Hematopoietic multipotent progenitor cell treated with erythropoietin and hydrocortisone succinate and interleukin-3 and kit ligand, for 4 days (in vitro differentiated cells): ENCODE data around the gene TMEM125.

ENCODE experiments used
- DNase-seq: peaks from one replicate; pipeline ENCODE4 v3.0.0-alpha.2; 2015

Gene TMEM125

DNA sequence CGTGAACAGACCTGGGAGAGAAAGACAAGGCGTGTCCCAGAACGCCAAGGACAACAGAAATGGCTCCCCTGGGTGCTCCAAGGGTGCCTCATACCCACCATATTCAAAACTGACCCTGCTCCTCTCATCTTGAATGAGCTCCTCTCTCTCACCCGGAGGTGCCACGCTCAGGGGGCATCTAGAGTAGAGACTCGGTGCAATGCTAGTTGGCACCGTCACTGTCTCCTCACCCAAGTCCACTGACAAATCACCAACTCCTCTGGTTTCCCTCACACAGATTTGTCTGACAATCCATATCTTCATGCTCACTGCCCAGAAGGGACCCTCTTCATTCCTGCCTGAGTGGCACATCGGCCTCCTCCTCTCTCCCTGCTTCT is 5.0 kb downstream of the TMEM125 start:
- DNase-seq: no peak

DNA sequence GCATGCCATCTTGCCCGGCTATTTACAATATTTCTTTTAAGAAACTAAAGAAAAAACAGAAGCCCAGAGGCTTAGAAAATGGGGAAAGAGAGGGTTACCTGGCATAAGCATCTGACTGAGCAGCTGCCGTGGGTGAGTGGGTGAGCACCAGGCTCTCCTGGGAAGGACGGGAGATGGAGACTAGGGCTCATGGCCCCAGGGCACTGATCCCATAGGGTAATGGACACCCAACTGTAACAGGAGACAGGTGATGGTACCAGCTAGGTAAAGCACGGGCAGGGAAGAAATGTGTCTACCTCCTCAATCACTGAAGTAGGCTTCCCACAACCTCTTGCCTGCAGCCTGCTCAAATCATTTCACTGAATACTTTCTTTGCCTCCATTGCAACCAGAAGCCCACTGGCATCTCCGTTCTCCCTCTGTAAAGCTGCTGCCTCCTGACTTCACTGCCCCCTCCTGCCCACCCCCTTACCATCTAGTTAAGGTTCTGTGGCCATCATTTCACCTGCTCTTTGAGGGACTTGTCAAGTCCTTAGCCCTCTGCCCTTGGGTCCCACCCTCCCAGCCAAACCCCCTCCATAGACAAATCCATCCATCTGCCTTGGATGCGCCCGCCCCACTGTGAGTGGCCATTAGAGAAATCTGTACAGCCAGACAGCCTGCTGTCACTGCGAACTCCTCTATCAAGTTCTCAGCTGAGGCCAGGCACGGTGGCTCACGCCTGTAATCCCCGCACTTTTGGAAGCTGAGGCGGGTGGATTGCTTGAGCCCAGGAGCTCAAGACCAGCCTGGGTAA is 6.2 kb downstream of the TMEM125 start:
- no peak for DNase-seq

DNA sequence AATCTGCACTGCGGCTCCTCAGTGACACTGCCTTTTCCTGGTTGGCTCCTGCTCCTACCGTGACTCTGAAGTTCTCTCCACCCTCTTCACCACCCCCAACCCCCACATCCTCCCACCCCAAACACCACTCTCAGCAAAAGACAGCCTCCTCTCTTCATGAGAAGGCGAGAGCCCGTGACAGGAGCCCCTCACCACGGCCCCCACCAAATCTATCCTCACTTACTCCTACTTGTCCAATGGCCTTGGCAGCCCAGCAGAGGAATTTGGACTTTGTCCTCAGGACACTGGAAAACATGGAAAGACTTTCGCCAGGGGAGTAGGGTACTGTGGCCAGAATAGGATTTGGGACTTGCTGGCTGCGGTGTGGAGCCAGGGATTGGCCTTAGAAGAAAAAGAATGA is 6.9 kb downstream of the TMEM125 start:
- no peak for DNase-seq

DNA sequence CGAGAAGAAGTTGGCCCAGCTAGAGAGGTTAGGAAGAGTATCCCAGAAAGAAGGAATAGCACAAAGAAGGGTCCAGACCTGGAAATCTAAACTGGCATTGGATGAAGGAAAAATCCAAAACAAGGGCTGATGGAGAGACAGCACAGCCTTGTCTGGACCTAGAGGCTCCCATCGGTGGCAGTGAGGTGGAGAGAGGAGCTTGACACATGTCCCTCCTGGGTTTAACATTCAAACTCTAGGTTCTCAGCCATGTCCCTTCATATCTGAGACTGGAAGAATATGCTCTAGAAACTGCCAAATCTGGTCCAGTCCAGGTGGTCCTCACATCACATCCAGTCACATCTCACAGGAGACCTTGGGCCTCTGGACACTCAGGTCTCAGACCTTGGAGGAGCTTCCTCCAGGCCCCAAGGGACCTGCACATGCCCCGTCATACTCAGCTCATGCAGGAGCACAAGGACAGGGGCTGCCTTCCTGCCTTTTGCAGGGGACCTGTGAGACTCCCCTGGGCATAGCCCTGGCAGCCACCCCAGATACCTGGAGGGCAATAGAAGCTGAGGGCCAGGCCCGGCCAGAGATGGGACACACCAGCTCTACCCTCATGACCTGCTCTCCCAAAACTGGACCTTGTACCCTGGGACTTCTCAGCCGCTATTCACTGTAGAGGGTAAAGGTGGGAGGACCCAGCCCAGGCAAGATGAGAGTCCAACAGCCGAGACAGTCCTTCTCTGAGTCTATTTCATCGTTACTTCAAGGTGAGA is 7.5 kb downstream of the TMEM125 start:
- DNase-seq: no peak

DNA sequence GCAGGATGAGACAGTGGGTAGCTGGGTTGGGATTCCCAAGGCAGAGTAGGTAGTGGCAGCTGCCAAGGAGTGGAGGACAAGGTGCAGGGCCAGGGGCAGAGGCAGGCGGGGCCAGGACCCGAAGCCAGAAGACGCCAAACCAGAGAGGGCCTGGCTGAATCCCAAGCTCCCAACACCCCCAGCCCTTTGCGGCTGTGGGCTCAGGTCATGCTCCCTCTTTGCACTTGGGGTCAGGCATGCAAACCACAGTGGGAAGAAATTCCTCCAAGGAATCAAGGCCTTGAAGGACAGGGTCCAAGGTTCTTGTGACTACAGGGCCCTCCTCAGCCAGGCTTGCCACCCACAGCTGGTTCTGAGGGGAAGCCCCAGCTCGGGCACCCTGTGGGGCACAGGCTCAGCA is 9.4 kb downstream of the TMEM125 start:
- no peak for DNase-seq

DNA sequence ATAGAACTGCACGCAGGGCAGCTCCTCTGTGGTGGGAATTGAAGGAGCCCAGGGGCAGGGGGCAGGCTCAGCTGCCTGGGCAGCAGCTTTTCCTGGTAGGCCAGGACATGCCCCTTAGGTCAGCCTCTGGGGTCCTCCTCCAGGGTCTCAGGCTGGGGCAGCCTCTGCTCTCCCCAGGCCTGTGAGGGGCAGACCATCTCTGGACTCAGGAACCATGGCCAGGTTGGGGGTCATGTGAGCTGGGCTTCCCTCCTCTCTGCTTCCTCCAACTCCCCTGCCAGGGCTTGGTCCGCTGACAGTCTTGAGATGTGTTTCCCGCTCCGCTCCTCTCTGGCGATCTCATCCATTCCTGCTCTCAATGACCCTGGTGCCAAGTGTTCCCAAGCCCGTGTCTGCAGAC is 9.9 kb downstream of the TMEM125 start:
- DNase-seq: no peak

DNA sequence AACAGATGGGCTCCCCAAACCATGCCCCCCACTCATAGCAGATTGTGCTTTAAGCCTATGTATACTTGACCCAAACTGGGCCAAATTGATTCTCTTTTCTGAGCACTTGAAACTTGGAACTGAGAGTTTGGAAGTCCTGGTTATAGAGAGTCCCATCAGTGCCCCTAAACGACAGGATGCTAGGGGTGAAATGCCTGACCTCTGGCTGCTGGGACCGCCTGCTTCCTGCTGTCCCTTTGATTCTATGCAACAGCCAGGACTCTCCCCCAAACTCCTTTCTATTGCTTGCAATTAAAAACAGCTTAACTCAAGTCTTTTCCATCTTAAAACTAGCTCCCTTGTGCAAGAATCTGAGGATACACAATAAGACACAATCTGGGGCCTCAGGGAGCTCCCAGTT is 10.9 kb downstream of the TMEM125 start:
- no peak for DNase-seq

DNA sequence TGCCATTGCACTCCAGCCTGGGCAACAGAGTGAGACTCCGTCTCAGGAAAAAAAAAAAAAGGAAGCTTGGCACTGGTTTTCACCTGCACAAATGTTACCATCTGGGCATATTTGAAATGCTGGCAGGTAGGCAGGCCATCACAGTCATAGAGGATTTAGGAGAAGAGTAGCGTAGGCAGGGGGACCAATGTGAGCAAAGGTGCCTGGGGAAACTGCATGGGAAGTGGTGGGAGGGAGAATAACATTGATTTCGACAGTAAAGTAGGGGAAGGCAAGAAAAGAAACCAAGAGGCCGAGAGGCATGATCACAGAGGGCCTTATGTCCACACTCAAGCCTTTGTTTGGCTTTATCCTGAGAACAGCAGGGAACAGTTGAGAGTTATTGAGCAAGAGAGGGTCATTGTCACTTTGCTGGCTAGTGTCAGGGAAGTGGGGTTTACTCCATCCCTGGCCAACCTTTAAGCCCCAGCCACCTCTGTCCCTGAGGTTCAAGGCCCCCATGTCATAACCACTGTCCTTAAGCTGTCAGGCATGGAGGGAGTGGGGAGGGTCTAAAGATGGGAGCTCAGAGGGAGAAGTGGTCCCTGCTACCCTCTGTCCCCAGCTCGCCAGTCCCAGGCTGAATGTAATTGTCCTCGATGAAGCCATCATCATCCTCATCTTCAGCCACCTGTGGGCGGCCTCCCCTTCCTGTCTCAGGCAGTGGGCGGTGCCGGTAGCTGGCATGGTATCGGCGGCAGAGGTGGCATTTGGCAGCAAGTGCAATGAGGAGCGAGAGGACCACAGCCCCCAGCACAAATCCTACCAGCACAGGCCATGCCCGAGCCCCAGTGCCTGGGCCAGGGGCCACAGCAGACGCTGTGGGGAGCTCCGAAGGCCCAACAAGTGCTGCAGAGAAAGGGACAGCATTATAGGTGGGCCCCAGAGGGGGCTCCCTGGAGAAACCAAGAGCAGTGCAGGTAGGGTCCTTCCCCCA is 12.7 kb downstream of the TMEM125 start:
- no peak for DNase-seq

DNA sequence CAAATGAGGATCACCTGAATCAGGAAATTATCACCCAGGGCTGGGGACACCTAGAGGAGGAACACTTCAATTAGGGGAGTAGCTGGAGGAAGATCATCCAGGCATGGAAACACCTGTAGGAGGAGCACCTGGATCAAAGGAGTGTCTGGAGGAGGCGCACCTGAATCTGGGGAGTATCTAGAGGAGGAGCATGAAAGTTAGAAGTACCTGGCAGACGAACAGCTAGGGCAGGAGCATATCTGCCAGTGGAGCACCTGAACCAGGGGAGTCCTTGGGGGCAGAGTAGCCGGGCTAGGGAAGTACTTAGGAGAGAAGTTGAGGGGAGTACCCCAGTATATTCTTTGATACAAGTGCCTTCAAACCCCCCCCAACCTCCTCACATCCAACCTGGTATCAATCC is 14.3 kb downstream of the TMEM125 start:
- no peak for DNase-seq

DNA sequence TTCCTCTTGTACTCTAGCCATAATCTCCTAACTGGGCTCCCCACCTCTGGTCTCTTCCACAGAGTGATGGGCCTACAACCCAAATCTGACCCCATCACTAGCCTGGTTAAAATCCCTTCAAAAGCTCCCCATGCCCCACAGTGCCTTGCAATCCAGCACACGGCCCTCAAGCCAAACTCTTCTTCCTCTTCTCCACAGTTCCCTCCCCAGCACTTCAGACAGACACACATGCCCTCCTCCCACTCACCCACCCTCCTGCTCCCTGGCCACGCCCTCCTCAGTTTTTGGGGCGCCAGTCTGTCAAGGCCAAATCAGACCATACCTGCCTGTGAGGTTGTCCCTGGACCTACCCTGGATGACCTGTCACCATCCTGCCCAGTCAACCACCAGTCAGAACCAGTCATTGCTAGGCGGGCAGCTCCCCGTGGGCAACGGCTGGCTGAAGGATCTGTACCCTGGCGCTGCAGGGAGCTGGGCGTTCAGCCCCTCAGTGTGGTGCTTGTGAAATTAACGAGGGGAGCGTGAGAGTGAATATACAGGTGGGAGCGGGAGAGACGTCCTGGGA is 14.8 kb downstream of the TMEM125 start:
- no peak for DNase-seq

DNA sequence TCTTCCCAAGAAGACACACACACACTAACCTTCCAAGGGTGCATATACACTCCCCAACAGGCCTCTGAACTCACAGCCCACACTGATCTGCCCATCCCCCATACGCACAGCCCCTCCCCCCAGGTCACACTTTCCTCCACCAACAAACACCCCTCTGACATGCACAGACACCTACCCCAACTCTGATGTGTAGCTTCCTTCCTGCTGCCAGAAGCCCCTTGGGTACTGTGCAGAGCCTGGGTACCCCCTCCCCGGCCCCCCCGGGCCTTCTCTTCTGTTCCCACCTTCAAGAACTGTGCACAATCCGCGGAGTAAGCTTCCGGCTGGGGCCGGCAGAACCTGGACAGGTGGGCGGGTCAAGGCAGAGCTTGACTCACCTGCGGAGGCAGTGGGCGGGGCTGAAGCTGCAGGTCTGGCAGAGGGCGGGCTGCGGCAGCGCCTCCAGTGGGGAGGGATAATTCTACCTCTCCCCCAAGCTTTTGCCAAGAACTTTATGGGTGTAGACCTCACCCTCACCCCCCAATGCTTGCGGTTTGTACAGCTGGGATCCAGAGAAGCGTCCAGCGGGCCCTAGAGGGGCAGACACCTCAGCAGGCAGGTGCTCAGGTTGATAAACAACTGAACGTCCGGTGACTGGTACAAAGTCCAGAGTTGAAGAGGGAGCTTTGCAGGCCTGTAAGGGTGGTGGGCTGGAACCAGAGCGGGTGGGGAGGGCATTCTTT is 15.6 kb downstream of the TMEM125 start, which contains the start of gene C1orf210:
TSS of gene C1orf210 (minus strand) at position 313 of the 722 bp plus-strand sequence. CDS start 2,311 bp downstream, outside the sequence.
- no peak for DNase-seq

DNA sequence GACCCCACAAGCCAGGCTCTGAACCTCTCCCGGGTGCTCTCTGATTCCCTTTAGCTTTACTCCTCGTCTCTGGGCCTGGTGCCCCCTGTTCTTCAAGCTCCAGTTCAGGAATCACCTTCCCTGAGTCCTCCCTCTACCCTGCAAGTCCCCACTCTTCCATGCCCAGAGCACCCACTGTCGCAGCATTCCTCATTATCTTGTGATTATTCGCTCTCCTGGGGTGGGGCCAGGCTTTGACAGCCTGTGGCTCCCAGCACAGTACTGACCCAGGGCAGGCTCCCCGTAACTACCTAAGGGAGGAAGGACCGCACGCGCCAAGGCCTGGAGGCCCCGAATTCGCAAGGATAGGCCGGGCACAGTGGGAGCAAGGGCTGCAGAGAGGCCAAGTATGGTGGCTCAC is 16.3 kb downstream of the TMEM125 start:
- DNase-seq: no peak

DNA sequence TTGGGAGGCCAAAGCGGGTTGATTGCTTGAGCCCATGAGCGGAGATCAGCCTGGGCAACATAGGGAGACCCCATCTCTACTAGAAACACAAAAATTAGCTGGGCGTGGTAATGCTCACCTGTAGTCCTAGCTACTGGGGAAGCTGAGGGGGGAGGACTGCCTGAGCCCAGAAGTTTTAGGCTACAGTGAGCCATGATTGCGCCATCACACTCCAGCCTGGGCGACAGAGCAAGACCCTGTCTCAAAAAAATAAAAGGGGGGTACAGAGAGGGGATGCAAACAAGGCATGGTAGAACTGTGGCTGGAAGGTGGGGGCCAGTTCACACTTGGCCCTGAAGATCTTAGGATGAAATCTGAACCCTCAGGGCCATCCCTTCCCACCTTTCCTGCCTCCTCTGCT is 16.8 kb downstream of the TMEM125 start:
- no peak for DNase-seq

DNA sequence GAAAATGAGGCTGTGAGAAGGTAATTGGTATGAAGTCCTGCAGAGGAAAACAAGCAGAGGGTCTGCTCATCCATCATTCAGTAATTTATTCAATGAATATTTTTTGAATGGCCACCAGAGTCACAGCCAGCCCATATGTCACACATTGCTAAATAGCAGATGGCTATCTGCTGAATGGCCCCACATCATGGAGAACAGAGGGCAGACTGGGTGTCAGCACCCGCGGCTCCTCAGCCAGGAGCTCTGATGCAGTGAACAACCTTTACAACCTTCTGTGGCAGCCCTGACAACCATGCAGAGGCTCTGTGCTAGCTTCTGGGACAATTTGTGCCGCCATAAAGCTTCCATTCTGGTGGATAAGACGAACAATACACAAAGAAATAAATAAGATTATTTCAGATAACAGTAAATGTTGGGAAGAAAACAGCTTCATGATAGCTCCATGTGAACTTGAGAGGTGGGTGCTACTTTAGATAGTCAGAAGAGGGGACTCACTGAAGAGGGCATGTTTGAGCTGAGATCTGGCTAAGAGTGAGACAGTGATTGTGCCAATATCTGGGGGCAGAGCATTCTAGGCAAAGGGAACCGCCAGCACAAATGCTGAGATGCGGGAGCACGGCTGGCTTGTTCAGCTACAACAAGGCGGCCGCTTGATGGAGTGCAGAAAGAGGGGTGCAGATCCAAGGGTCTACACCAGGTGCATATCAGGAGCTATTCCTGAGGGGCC is 18.4 kb downstream of the TMEM125 start:
- no peak for DNase-seq

DNA sequence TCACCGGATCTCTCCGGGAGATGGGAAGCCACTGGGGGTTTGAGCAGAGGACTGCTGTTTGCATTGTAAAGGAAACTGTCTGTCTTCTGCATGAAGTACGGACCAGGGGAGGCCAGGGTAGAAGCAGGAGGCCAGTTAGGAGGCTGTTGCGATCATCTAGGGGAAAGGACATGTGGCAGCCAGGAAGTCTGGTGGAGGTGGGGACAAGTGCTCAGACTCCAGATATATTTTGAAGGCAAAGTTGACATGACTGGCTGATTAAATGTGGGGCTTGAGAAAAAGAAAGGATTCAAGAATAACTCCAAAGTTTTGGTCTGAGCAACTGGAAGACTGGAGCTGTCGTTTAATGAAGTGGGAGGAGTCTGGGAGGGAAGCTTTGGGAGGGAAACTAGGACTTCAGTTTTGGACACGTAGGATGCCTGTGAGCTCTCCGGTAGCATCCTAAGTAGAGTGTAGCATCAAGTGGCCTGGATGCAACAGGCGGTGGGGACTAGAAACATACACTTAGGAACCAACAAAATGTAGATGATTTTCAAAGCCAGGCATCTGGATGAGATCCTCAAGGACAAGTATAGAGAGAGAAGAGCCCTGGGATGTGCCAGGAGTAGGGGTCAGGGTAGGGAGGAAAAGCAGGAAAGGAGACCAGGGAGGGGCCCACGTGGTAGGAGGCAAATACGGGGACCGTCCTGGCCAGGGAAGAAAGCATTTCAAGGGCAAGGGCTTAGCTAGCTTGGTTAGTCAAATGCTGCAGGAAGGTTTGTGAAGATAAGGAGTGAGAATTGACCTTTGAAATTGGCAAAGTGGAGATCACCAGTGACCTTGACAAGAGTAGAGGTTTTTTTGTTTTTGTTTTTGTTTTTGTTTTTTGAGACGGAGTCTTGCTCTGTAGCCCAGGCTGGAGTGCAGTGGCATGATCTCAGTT is 19.3 kb downstream of the TMEM125 start:
- no peak for DNase-seq

DNA sequence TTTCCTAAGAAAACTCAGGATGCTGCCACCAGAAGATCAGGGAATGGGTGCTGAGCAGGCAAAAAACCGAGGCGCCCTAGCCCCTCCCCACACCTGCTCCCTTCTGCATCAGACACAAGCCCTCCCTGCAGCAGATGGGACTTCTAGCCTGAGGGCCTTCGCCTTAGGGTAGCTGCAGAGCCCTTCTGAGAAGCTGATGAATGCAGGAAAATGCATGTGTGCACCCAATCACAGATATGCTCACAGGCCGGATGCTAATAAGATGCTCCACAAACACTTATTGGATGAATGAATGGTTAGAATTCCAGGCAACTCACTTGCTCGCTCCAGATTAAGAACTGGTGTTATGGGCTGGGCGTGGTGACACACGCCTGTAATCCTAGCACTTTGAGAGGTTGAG is 22.4 kb downstream of the TMEM125 start:
- no peak for DNase-seq

DNA sequence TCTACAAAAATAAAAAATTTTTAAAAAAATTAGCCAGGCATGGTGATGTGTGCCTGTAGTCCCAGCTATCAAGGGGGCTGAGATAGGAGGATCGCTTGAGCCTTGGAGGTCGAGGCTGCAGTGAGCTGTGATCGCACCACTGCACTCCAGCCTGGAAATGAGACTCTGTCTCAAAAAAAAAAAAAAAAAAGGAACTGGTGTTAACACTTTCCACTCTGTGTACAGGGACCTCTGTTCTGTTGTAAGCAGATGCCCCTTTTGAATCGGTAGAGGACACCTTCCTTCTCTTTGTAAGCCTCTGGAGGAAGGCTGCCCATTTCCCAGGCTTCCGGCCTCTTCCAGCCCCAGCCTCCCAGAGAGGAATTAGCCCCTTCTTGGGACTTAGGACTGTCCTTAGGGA is 22.9 kb downstream of the TMEM125 start:
- no peak for DNase-seq

DNA sequence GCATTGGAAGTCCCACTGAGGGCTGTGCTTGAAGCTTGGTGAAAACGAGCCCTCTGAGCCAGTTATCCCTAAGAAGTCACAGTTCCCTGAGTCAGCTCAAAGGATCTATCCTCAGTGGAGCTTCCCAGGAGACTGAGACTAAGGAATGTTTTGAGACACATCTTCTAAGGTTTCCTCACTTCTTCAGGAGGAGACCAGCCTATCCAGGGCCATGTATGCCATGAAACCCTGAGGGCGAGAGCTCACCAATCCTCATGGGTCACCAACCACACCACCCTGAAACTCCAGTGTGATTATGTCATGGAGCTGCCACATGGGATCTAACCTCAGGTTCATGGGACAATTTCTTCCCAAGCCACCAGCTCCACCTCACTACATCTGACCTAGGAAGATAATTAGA is 23.4 kb downstream of the TMEM125 start:
- DNase-seq: no peak

DNA sequence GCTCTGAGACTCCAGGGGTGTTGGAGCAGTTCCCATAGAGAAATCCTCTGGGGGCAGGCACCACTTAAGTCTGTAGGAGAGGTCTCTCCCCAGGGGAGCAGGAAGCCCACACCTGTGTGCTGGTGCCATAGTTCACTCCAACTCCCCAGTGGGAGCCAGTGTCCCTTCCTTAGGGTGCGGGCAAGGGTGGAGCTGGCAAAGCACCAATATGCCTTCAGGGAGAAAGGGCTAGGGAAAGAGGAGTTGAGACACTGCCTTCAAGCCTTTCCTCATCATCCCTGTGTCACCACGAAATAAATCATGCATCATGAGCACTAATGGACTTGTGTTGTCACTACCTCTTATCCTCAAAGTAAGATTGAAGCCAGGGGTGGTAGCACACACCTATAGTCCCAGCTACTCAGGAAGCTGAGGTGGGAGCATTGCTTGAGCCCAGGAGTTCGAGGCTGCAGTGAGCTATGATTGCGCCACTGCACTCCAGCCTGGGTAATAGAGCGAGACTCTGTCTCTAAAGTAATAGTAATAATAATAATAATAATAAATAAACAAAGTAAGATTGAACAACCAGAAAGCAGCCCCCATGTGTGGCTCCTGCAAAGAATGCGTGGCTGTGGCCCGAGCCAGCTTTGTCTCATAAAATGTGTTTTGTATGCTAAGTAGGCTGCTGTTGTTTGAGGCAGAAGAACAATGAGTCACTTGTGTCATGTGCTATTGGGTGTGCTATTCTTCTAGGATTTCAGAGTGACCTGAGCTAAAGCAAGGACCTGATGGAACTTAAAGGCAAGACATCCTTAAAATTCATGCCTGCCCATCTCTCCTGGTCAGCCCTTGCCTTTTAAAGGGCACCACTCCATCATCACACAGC is 24.3 kb downstream of the TMEM125 start:
- DNase-seq: no peak
